ENCODE measurements around the gene FIGNL2.

DNA sequence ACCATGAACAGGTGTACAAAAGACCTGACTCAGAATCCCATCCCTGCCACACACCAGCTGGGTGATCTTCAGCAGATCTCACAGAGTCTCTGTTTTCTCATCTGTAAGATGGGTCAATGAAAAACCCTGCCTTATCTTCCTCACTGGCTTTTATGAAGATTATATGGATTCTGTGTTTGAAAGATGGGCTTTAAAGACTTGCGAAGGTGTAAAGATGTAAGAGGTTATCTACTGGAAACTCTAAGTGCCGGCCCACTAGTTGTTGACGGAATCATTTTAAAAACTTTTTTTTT lies 24.1 kb upstream of the FIGNL2 start:
- TF ChIP-seq POLR2A (IDR thresholded peaks at IDR 0.05; ENCODE audit: low read length) (no peak), GATA1 (IDR thresholded peaks at IDR 0.05; ENCODE audit: low read depth, low read length) (no peak)

Data from erythroblast (primary cell).